Activated CD8-positive, alpha-beta memory T cell treated with anti-CD3 and anti-CD28 coated beads, Interleukin-2, amount 50 U/mL, for 24 hours (primary cell): Measurements from ENCODE around the gene MYO18A.
A peak's percentile ranks its signal among the peaks of the same experiment; 100 is the strongest.
"Not testable (repeated sequence)": the region's sequence is repeated elsewhere in the genome, so short reads cannot be mapped to it uniquely, and the experiment has no call there.

ENCODE experiments used
- DNase-seq: peaks from one replicate; pipeline ENCODE4 v3.0.0-alpha.2; 2020; ENCODE audit errors: extremely low read depth

The MYO18A gene

GRCh38 chr17:29180034-29180787 lies at the start of gene MYO18A:
Gene MYO18A, minus strand, starts transcription at chr17:29180398. Its CDS starts 13,458 bp downstream, at chr17:29166940.
- DNase-seq, result peak; percentile 14

- no peak for DNase-seq
Measured at GRCh38 chr17:29225396-29225795, 45.2 kb upstream of the MYO18A start.

DNA sequence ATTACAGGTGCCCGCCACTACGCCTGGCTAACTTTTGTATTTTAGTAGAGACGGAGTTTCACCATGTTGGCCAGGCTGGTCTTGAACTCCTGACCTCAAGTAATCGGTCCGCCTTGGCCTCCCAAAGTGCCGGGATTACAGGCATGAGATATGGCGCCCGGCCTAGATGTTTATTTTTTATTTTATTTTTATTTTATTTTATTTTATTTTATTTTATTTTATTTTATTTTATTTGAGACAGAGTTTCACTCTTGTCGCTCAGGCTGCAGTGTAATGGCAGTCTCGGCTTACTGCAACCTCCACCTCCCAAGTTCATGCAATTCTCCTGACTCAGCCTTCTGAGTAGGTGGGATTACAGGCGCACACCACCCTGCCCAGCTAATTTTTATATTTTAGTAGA lies 41.1 kb upstream of the MYO18A start:
- not testable (repeated sequence) for DNase-seq

DNA sequence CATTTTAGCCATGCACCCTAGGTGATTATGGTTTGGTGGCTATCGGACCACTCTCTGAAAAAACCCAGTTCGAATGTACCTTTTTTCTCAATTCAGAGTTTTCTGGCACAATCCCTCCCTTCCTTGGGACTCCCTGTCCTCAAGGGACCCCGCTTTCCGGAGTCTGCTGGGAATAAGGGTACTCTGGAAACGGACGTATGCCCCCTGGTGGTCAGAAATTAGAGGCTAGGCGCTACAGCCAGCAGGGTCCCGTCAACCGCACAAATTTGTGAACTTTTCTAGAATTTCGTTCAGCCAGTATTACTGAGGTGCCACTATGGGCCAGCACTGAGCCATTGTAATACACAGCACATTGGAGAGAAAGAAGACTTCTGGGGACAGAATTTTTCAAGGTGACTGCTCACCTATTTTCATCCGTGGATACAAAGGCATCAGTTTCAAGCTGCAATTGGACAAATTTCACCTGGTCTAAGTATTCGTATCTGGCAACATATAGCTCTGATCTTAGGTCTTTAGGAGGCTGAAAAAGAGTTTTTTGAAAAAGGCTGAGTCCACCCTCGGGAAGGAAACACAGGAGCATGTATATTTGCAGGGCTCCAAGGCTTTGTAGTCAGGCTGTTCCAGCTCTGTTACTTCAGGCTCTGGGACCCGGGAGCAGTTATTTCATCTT lies 39.3 kb upstream of the MYO18A start:
- peak; percentile 38 for DNase-seq

DNA sequence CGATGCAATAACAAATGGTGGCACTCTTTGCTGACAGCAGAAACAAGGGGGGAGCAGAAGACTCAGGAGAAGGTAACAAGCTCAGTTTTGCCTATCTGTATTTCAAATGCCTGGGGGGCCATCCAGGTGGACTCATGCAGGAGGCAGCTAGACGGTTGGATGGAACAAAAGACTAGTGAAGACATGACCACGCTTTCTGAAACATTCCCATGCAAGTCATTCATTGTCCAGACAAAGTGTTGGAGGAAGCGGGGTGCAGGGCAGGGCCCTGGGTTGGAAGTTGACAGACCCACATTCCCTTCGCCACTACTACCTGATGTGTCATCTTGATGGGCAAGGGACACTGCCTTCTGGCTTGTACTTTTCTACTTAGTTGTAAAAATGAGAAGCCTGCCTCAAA lies 36.7 kb upstream of the MYO18A start:
- DNase-seq, result no peak

DNA sequence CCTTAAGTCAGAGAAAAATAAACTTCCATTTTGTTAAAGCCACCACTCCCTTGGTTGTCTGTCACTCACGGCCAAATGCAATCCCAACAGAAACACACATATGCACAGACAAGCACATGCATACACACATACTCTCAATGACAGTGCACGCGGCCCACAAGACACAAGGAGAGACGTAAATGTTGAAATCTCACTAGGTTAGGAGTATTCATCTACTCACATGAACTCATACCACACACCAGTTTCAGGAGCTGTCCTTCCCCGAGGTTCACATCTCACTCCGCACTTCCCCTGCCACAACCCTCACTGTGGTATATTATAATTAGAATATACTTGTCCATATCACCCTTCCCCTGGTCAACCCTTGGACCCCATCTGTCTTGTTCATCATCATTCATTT lies 36.0 kb upstream of the MYO18A start:
- DNase-seq, result no peak

DNA sequence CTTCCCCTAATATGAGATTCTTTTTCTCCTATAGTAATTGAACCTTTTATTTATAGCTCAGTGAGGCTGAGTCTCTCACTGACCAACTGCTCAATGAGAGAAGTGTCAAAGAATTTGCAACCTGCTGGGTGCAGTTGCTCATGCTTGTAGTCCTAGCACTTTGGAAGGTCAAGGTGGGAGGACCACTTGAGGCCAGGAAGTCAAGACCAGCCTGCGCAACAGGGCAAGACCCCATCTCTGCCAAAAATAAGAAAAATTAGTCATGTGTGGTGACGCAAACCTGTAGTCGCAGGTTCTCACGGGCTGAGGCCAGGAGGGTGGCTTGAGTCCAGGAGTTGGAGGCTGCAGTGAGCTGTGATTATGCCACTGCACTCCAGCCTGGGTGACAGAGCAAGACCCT lies 35.5 kb upstream of the MYO18A start:
- no peak for DNase-seq

GRCh38 chr17:29215174-29215573 lies 35.0 kb upstream of the MYO18A start:
- no peak for DNase-seq

DNA sequence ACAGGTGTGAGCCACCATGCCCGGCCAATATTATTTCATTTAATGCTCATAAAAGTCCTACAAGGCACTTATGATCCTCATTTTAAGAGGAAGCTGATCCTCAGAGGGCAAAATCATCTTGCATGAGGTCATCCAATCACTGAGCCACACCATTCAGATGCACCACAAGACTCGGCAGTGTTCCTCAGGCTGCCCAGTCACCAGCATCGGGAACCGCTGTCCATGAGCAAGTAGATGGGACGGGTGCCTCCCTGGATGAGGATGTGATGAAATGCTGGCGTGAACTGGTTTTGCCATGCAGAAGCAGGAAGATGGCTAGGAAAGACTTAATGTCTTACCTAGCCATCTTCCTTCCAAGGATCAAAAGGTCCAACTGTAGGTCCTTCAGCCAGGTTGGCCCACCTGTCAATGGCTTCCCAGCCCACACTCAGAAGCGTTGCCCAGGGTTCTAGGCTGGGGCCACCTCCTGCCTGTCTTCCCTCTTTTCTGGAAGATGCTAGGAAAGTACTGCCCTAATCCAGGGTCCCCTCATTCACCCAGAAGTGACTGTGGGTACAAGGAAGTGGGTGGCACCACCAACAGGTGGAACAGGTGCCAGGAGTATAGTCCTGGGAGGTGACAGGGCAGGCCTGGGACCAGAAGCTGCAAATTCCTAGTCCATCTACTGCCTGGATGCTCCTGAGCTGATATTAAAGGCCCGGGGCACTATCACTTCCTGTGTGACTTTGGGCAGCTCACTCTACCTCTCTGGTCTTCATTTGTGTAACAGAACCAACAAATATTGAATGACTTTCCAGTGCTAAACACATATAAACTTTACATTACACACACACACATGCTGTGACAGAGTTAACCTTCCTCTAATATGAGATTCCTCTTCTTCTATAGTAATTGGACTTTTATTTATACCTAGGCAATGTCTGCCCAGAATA lies 34.3 kb upstream of the MYO18A start:
- DNase-seq, result no peak

DNA sequence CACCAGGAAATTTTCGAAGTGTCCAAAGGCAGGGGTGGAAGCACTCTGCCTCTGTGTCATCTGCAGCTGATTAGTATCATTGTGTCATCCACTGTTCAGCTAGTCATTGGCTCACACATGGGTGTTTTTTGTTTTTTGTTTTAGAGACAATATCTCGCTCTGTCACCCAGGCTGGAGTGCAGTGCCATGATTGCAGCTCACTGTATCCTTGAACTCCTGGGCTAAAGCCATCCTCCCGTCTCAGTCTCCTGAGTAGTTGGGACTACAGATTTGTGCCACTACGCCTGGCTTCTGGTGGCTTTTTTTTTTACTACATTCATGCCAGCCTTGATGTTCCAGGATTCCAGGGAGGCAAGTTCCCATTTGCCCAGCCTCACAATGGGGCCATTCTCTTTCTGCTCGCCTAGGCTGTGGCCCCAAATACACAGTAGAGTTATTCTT lies 32.5 kb upstream of the MYO18A start:
- DNase-seq, result no peak

DNA sequence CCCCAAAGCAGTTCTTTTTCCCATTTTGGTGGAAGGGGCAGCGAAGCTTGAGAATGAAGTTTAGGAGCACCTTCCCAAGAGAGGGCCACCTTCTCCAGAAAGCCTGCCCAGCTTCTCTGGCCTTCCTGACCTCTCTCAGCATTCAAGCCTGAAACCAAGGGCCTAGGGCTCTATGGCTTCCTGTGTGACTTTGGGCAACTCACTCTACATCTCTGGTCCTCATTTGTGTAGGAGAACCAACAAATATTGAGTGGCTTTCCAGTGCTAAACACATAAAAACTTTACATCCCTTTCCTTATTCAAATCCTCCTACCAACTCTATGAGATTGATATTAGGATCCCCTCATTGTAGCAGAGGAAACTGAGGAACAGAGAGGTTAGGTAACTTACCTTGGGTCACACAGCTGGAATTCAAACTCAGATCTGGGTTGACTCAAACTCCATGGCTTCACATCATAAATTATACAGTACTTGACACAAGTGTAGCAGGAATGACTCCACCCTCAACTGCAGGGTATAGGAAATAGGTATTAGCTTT lies 32.0 kb upstream of the MYO18A start:
- DNase-seq, result no peak

DNA sequence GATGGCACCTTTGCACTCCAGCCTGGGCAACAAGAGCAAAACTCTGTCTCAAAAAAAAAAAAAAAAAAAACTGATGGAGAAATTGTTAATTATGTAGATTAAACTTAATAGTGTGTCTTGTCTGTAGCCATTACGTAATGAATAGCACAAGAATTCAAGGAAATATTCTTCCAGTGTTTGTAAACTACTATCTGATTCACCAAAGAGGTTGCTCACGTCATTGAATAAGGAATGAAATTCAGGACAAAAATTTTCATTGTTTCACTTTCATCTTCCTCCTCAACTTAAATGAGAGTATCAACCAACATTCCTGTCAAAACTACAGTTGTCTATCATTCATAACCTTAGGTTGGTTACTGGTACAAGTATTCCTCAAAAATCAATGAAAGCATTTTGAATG lies 30.7 kb upstream of the MYO18A start:
- DNase-seq, result no peak

GRCh38 chr17:29209073-29209472 lies 28.9 kb upstream of the MYO18A start:
- no peak for DNase-seq

DNA sequence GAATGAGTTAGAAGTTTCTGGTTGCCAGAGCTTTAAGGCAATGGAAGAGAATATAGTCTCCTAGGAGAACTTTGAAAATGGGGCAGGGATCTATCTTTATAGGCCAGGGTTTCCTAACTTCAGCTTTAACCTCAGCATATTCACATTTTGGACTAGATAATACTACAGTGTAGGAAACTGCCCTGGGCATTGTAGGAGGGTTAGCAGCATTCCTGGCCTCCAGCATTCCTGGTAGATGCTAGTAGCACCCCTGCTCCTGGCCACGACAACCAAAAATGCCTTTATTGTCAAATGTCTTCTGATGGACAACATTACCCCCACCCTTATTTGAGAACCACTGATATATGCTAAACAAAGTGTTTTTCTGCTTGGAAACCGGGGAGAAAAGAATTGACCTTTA lies 27.8 kb upstream of the MYO18A start:
- no peak for DNase-seq

- no peak for DNase-seq
Measured at GRCh38 chr17:29205047-29205446, 24.8 kb upstream of the MYO18A start.

GRCh38 chr17:29204068-29204804 lies 24.0 kb upstream of the MYO18A start:
- DNase-seq, result not testable (repeated sequence)

DNA sequence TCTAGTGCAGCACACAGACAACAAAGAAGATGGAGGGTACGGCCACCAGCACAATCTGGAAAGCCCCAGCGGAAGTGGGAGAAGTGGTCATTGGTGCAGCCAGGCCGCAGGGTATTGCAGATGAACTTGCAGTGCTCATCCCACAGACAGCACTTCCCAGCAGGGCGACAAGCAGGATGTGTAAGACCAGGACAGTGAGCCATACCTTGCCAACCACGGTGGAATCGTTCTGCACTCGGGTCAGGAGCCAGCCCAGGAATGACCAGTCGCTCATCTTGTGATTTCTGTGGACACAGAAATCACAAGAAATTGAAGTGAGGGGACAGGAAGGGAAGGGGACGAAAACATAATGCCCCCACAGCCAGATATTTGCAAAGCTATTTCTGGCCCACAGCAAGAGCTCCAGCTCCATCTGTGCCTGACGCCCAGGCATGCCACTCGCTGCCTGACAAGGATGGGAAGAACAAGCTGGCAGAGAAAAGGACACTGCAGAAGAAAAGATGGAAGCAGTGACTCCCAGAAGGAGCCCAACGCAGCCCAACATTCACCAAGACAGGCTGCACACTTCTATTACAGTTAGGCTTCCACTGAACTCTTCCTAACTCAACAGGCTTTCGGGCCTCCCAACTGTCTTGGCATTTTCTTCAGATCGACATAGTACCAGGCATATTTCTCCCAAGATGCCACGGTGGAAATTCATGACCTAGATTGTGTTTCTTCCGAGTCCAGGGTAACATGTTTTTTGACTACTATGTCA lies 17.5 kb upstream of the MYO18A start:
- no peak for DNase-seq

DNA sequence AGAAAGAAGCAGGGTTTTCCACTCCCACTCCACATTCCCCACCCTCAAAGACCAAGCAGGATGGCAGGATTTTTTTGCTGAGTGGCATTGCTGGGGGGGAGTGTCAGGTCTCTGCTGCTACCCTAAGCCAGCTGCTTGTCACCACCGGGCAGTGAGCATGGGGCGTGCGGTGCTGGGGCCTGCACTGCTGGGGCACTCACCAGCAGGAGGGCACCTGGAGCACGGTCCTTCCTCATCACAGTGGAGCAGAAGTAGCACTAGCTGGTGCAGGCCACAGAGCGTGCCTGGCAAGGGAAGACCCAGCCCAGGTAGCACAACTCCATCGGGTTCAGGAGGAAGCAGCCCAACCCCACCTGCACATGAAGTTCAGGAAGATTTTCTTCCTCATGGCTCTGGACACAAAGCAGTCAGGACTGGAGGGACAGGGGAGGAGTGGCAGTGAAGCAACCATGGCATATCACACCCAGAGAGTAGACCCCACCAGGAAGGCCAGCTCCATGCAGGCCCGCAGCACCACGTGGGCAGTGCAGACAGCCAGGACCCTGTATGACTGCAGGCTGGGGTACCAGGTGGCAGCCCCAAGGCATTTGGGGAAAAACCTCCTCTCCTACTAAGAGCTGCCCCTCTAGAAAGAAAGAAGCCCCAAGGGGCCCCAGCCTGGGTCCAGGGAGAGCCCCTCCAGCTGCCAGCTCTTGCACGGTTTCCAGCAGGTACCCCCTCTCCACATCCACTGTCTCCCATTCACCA lies 16.7 kb upstream of the MYO18A start:
- DNase-seq, result no peak

GRCh38 chr17:29195465-29196081 lies 15.4 kb upstream of the MYO18A start:
- no peak for DNase-seq
